Activated naive CD8-positive, alpha-beta T cell treated with anti-CD3 and anti-CD28 coated beads, Interleukin-2, amount 50 U/mL, for 24 hours (primary cell): ENCODE results near the gene TRPM3.

ENCODE experiments used
- ATAC-seq: fragments of 150-1000 bp; cut with Tn5 transposase; one replicate; pipeline ENCODE4 v1.10.0; 2021
- DNase-seq: peaks from one replicate; pipeline ENCODE4 v3.0.0; 2021
- H3K27ac Mint-ChIP-seq: one replicate; pipeline ENCODE4 v1.8.0; 2021; ENCODE audit warnings: mild to moderate bottlenecking, mixed read lengths
- H3K27me3 Mint-ChIP-seq: one replicate; pipeline ENCODE4 v1.8.0; 2021; ENCODE audit warnings: mixed read lengths
- H3K36me3 Mint-ChIP-seq: one replicate; pipeline ENCODE4 v1.8.0; 2021; ENCODE audit warnings: low read depth, mixed read lengths
- H3K4me1 Mint-ChIP-seq: one replicate; pipeline ENCODE4 v1.8.0; 2021; ENCODE audit warnings: mixed read lengths
- H3K4me3 Mint-ChIP-seq: one replicate; pipeline ENCODE4 v1.8.0; 2021; ENCODE audit warnings: mild to moderate bottlenecking, moderate library complexity, mixed read lengths
- H3K9me3 Mint-ChIP-seq: one replicate; pipeline ENCODE4 v1.8.0; 2021; ENCODE audit warnings: mixed read lengths

The TRPM3 gene

GRCh38 chr9:70498866-70499265 lies 622.6 kb downstream of the TRPM3 start:
- Mint-ChIP-seq H3K9me3 (no peaks in the 10 kb centered on the region), H3K4me1 (peaks cover 13% of the 10 kb centered on the region), H3K4me3 (no peak overlapping the region), H3K27ac (no peak overlapping the region), H3K36me3 (no peaks in the 10 kb centered on the region), H3K27me3 (no peaks in the 10 kb centered on the region)
- DNase-seq (no peak), ATAC-seq (no peak)

- Mint-ChIP-seq H3K36me3 (no peaks in the 10 kb centered on the region), H3K27ac (no peak overlapping the region), H3K4me1 (peaks cover 21% of the 10 kb centered on the region), H3K4me3 (no peak overlapping the region), H3K9me3 (no peaks in the 10 kb centered on the region), H3K27me3 (no peaks in the 10 kb centered on the region)
- DNase-seq (no peak), ATAC-seq (no peak)
Observed at GRCh38 chr9:70496244-70496643, 625.2 kb downstream of the TRPM3 start.

GRCh38 chr9:70495514-70495913 lies 625.9 kb downstream of the TRPM3 start:
- H3K36me3 Mint-ChIP-seq = no peaks in the 10 kb centered on the region
- H3K27ac Mint-ChIP-seq = no peak overlapping the region
- H3K4me3 Mint-ChIP-seq = no peak overlapping the region
- no peak for ATAC-seq
- DNase-seq = no peak
- peaks cover 21% of the 10 kb centered on the region for H3K4me1 Mint-ChIP-seq
- H3K9me3 Mint-ChIP-seq = no peaks in the 10 kb centered on the region
- no peaks in the 10 kb centered on the region for H3K27me3 Mint-ChIP-seq

- no peaks in the 10 kb centered on the region for H3K27me3 Mint-ChIP-seq
- H3K4me1 Mint-ChIP-seq = peaks cover 21% of the 10 kb centered on the region
- no peaks in the 10 kb centered on the region for H3K9me3 Mint-ChIP-seq
- H3K36me3 Mint-ChIP-seq = no peaks in the 10 kb centered on the region
- no peak for DNase-seq
- no peak for ATAC-seq
- H3K4me3 Mint-ChIP-seq = no peak overlapping the region
- H3K27ac Mint-ChIP-seq = no peak overlapping the region
Observed at GRCh38 chr9:70494221-70494620, 627.2 kb downstream of the TRPM3 start.

- H3K4me1 Mint-ChIP-seq = peaks cover 21% of the 10 kb centered on the region
- ATAC-seq = no peak
- no peaks in the 10 kb centered on the region for H3K27me3 Mint-ChIP-seq
Observed at GRCh38 chr9:70493029-70493428, 628.4 kb downstream of the TRPM3 start.

GRCh38 chr9:70492319-70492777 lies 629.1 kb downstream of the TRPM3 start:
- DNase-seq (no peak), ATAC-seq (no peak)
- no peak overlapping the region for H3K4me3 Mint-ChIP-seq
- H3K4me1 Mint-ChIP-seq = peaks cover 21% of the 10 kb centered on the region
- H3K36me3 Mint-ChIP-seq = no peaks in the 10 kb centered on the region
- H3K9me3 Mint-ChIP-seq = no peaks in the 10 kb centered on the region
- no peaks in the 10 kb centered on the region for H3K27me3 Mint-ChIP-seq
- no peak overlapping the region for H3K27ac Mint-ChIP-seq

More at GRCh38 chr9:70493029-70493428, 628.4 kb downstream of the TRPM3 start:
- no peaks in the 10 kb centered on the region for H3K36me3 Mint-ChIP-seq
- H3K4me3 Mint-ChIP-seq = no peak overlapping the region
- H3K9me3 Mint-ChIP-seq = no peaks in the 10 kb centered on the region
- no peak overlapping the region for H3K27ac Mint-ChIP-seq
- no peak for DNase-seq

- no peaks in the 10 kb centered on the region for H3K9me3 Mint-ChIP-seq
- no peaks in the 10 kb centered on the region for H3K36me3 Mint-ChIP-seq
- DNase-seq = no peak
- H3K27me3 Mint-ChIP-seq = no peaks in the 10 kb centered on the region
- no peak overlapping the region for H3K4me3 Mint-ChIP-seq
- peaks cover 21% of the 10 kb centered on the region for H3K4me1 Mint-ChIP-seq
- no peak for ATAC-seq
- no peak overlapping the region for H3K27ac Mint-ChIP-seq
Observed at GRCh38 chr9:70491426-70492318, 629.7 kb downstream of the TRPM3 start.

- H3K9me3 Mint-ChIP-seq = no peaks in the 10 kb centered on the region
Observed at GRCh38 chr9:70490478-70490877, 630.9 kb downstream of the TRPM3 start.

GRCh38 chr9:70488793-70489105 lies 632.7 kb downstream of the TRPM3 start:
- Mint-ChIP-seq H3K4me3 (no peak overlapping the region), H3K36me3 (no peaks in the 10 kb centered on the region), H3K27me3 (no peaks in the 10 kb centered on the region), H3K27ac (no peak overlapping the region), H3K4me1 (peaks cover 12% of the 10 kb centered on the region), H3K9me3 (no peaks in the 10 kb centered on the region)
- DNase-seq (no peak), ATAC-seq (no peak)

More at GRCh38 chr9:70490478-70490877, 630.9 kb downstream of the TRPM3 start:
- ATAC-seq = no peak
- DNase-seq = no peak
- Mint-ChIP-seq H3K27me3 (no peaks in the 10 kb centered on the region), H3K4me3 (no peak overlapping the region), H3K27ac (no peak overlapping the region), H3K36me3 (no peaks in the 10 kb centered on the region), H3K4me1 (peaks cover 21% of the 10 kb centered on the region)

GRCh38 chr9:70488098-70488792 lies 633.2 kb downstream of the TRPM3 start:
- DNase-seq (no peak), ATAC-seq (no peak)
- H3K4me1 Mint-ChIP-seq = peaks cover 11% of the 10 kb centered on the region
- no peaks in the 10 kb centered on the region for H3K9me3 Mint-ChIP-seq
- no peak overlapping the region for H3K27ac Mint-ChIP-seq
- H3K4me3 Mint-ChIP-seq = no peak overlapping the region
- H3K36me3 Mint-ChIP-seq = no peaks in the 10 kb centered on the region
- H3K27me3 Mint-ChIP-seq = no peaks in the 10 kb centered on the region

GRCh38 chr9:70486127-70486526 lies 635.3 kb downstream of the TRPM3 start:
- H3K27me3 Mint-ChIP-seq = no peaks in the 10 kb centered on the region
- peaks cover 5% of the 10 kb centered on the region for H3K4me1 Mint-ChIP-seq
- no peaks in the 10 kb centered on the region for H3K36me3 Mint-ChIP-seq
- ATAC-seq (no peak), DNase-seq (no peak)
- peak overlapping the region; percentile 36 for H3K27ac Mint-ChIP-seq
- no peaks in the 10 kb centered on the region for H3K9me3 Mint-ChIP-seq
- no peak overlapping the region for H3K4me3 Mint-ChIP-seq

- Mint-ChIP-seq H3K36me3 (no peaks in the 10 kb centered on the region), H3K27ac (no peak overlapping the region), H3K27me3 (no peaks in the 10 kb centered on the region), H3K9me3 (no peaks in the 10 kb centered on the region), H3K4me1 (peaks cover 5% of the 10 kb centered on the region), H3K4me3 (no peak overlapping the region)
- ATAC-seq (no peak), DNase-seq (no peak)
Observed at GRCh38 chr9:70485273-70485858, 636.1 kb downstream of the TRPM3 start.

- H3K36me3 Mint-ChIP-seq = no peaks in the 10 kb centered on the region
- no peak overlapping the region for H3K27ac Mint-ChIP-seq
- peaks cover 5% of the 10 kb centered on the region for H3K4me1 Mint-ChIP-seq
- no peak for DNase-seq
- H3K4me3 Mint-ChIP-seq = no peak overlapping the region
- ATAC-seq = peak; percentile 66
- H3K27me3 Mint-ChIP-seq = no peaks in the 10 kb centered on the region
- H3K9me3 Mint-ChIP-seq = no peaks in the 10 kb centered on the region
Observed at GRCh38 chr9:70484232-70485130, 636.9 kb downstream of the TRPM3 start.

GRCh38 chr9:70481471-70481870 lies 640.0 kb downstream of the TRPM3 start:
- Mint-ChIP-seq H3K36me3 (no peaks in the 10 kb centered on the region), H3K4me3 (no peak overlapping the region), H3K9me3 (no peaks in the 10 kb centered on the region), H3K4me1 (peaks cover 5% of the 10 kb centered on the region), H3K27me3 (no peaks in the 10 kb centered on the region), H3K27ac (no peak overlapping the region)
- ATAC-seq (no peak), DNase-seq (no peak)
